HepG2 (cell line): ENCODE results near the gene SDR42E2. TPM values are rescaled to one million over a fixed set of nuclear protein-coding genes. Genes with fewer than 3 reads are reported as not detected.

Experiments used
- ARNT ChIP-seq: fragments of 450-650 bp; IDR thresholded peaks from 2 replicates; pipeline ENCODE4 v1.6.1; 2017
- HDAC1 ChIP-seq: sonication (generic); formaldehyde crosslinking; IDR thresholded peaks from 2 replicates; pipeline ENCODE4 v1.5.1; 2020; ENCODE audit warnings: mild to moderate bottlenecking, missing genetic modification reagents
- KLF12 ChIP-seq: sonication (generic); formaldehyde crosslinking; IDR thresholded peaks from 2 replicates; pipeline ENCODE4 v1.4.0; 2020; ENCODE audit warnings: missing genetic modification reagents, borderline replicate concordance
- MXI1 ChIP-seq: IDR thresholded peaks from 3 replicates; pipeline ENCODE4 v1.6.1; 2012; ENCODE audit warnings: low read depth, low read length, inconsistent platforms, borderline replicate concordance
- TP53 ChIP-seq: sonication (generic); formaldehyde crosslinking; conservative IDR thresholded peaks from 2 replicates; pipeline ENCODE4 v1.4.0; 2020; ENCODE audit warnings: missing genetic modification reagents
- ZNF407 ChIP-seq: sonication (generic); formaldehyde crosslinking; IDR thresholded peaks from one replicate; pipeline ENCODE4 v1.5.1; 2020; ENCODE audit warnings: mild to moderate bottlenecking, missing genetic modification reagents; ENCODE audit errors: not compliant biosample characterization
- ZNF441 ChIP-seq: sonication (generic); formaldehyde crosslinking; IDR thresholded peaks from 2 replicates; pipeline ENCODE4 v1.7.0; 2021; ENCODE audit warnings: missing genetic modification reagents, borderline replicate concordance
- ZNF512B ChIP-seq: sonication (generic); formaldehyde crosslinking; IDR thresholded peaks from 2 replicates; pipeline ENCODE4 v1.5.1; 2020; ENCODE audit warnings: missing genetic modification reagents, mild to moderate bottlenecking, borderline replicate concordance
- ZNF646 ChIP-seq: sonication (generic); formaldehyde crosslinking; IDR thresholded peaks from 2 replicates; pipeline ENCODE4 v1.9.0; 2021; ENCODE audit warnings: mild to moderate bottlenecking, missing genetic modification reagents
- polyA plus RNA-seq, 8 experiments: library from polyadenylated mRNA; depleted of rRNA in 3 of 8; stranded (reverse) in 7 of 8; unstranded in 1 of 8; fragments of >200 nt; fragmentation: Illumina TruSeq in 4 of 8; extraction: Trizol in 4 of 8; gene quantifications; 2 replicates each; pipeline versions ENCODE4 v1.2.1 to v1.2.3, GENCODE V29; 2011 to 2016; ENCODE audit warnings: low read depth in 4 of 8, missing spikeins in 1 of 8, mixed read lengths in 1 of 8; ENCODE audit not compliant: insufficient read depth in 1 of 8
- total RNA-seq, 5 experiments: library from RNA; depleted of rRNA; stranded (reverse); fragments of >200 nt; fragmentation: Illumina TruSeq; extraction: Trizol; gene quantifications; 2 replicates each; pipeline ENCODE4 v1.2.3, GENCODE V29; 2016; ENCODE audit warnings: low read depth in 1 of 5

Gene SDR42E2
- total and polyA plus RNA-seq, 2 of the 13 experiments (the other 11 are each of a cell fraction or from before 2014, with no cell fraction given): 0.05 to 0.11 TPM

GRCh38 chr16:22192261-22193062 is 30.2 kb downstream of the SDR42E2 start (continued):
- TF ChIP-seq ZNF407 (CRISPR knock-in tag): peak; percentile 83
- TF ChIP-seq ARNT: no peak
- peak; percentile 89 for TF ChIP-seq ZNF441 (CRISPR knock-in tag)
- TF ChIP-seq ZNF512B (CRISPR knock-in tag): peak; percentile 73; the same call in 1 of the 2 replicates
- 0 out of 2 replicates have a peak, but pooled peaks have one; percentile 39 for TF ChIP-seq TP53 (CRISPR knock-in tag)
- TF ChIP-seq ZNF646 (CRISPR knock-in tag): peak; percentile 37; the same call in 1 of the 2 replicates
- peak; percentile 57 for TF ChIP-seq HDAC1 (CRISPR knock-in tag)
- peak; percentile 93; the same call in 1 of the 3 replicates for TF ChIP-seq MXI1
- peak; percentile 71; the same call in 1 of the 2 replicates for TF ChIP-seq KLF12 (CRISPR knock-in tag)
